ENCODE data around the gene FAM3B.

Gene FAM3B

DNA sequence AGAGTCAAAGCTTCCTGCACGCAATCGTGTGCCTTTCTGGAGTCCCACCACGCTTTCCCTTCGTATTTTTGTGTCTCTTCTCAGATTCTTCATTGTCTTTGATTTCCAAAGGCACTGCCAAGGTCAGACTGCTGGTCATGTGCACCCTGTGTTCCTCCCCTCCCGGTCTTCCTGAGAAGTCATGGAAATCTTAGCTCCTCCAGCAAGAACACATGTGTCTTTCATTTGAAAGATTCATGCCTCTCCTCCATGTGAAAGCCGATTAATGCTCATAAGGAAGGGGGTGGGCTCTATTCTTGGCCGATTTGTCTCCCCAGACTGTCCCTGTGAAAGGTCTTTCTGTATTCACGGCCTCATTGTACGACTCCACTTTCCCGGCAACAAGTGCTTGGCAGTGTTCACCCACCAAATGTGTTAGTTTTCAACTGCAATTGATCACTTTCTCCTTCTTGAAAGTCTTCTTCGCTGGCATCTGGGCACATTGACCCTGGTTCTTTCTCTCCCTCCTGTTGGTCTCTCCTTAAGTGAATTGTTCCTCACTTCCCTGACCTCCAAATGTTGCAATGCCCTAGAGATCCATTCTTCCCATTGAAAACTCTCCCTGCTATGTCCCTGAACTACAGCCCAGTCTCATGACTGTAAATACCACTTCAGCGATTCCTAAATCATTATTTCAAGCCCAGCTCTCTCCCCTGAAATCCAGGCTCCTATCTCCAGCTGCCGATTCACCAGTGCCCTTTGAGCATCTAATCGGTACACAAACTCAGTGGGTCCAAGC, 70.6 kb downstream of the FAM3B start:
- H3K4me3 ChIP-seq (ENCODE audit: low read length): no peak overlapping the region
- TF ChIP-seq, protein P1, sequence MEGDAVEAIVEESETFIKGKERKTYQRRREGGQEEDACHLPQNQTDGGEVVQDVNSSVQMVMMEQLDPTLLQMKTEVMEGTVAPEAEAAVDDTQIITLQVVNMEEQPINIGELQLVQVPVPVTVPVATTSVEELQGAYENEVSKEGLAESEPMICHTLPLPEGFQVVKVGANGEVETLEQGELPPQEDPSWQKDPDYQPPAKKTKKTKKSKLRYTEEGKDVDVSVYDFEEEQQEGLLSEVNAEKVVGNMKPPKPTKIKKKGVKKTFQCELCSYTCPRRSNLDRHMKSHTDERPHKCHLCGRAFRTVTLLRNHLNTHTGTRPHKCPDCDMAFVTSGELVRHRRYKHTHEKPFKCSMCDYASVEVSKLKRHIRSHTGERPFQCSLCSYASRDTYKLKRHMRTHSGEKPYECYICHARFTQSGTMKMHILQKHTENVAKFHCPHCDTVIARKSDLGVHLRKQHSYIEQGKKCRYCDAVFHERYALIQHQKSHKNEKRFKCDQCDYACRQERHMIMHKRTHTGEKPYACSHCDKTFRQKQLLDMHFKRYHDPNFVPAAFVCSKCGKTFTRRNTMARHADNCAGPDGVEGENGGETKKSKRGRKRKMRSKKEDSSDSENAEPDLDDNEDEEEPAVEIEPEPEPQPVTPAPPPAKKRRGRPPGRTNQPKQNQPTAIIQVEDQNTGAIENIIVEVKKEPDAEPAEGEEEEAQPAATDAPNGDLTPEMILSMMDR (conservative IDR thresholded peaks at IDR 0.05; ENCODE audit: low read depth, low read length): no peak
- DNase-seq (ENCODE audit: low read depth): no peak

DNA sequence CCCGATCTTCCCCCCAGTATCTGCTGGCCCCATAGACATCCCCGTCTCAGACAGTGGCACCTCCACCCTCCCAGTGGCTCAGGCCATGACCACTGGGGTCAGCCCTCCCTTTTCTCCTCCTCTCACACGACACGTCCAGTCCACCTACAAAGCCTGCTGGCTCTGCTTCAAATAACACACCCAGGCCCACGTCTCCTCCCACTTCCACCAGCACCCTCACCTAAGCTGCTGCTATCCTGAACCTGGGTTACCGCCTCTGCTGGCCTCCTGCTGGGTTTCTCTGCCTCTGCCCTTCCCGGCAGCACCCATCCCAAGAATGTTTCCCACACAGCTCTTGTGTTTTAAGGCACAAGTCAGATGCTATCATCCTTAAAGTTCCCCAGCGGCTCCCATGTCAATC, 71.2 kb downstream of the FAM3B start:
- no peak for DNase-seq (ENCODE audit: low read depth)
- no peak overlapping the region for H3K4me3 ChIP-seq (ENCODE audit: low read length)
- TF ChIP-seq, protein P1 (conservative IDR thresholded peaks at IDR 0.05; ENCODE audit: low read depth, low read length): no peak

DNA sequence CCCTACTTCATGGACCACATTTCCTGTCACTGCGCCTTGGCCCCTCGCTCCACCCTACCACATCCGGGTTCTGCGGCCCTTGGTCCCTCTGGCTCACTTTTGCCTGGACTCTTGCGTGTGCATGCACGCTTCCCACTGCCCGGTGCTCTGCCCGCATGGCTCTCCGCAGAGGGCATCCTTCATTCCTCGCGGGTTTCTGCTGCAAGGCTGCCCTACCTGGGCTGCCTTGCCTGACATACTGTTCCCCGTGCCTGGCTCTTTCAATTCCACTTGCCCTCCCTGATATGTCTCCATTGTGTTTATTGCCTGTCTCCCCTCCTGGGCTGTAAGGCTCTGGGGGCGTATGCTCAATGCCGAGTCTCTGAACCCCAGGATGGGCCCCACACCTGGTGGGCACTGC, 71.7 kb downstream of the FAM3B start:
- TF ChIP-seq, protein P1 (conservative IDR thresholded peaks at IDR 0.05; ENCODE audit: low read depth, low read length): no peak
- no peak for DNase-seq (ENCODE audit: low read depth)
- no peak overlapping the region for H3K4me3 ChIP-seq (ENCODE audit: low read length)

GRCh38 chr21:41390043-41390639, 73.5 kb downstream of the FAM3B start:
- no peak for DNase-seq (ENCODE audit: low read depth)
- TF ChIP-seq, protein P1 (conservative IDR thresholded peaks at IDR 0.05; ENCODE audit: low read depth, low read length): no peak
- no peak overlapping the region for H3K4me3 ChIP-seq (ENCODE audit: low read length)

- no peak overlapping the region for H3K4me3 ChIP-seq (ENCODE audit: low read length)
- no peak for DNase-seq (ENCODE audit: low read depth)
- TF ChIP-seq, protein P1 (conservative IDR thresholded peaks at IDR 0.05; ENCODE audit: low read depth, low read length): no peak
These were observed 77.4 kb downstream of the FAM3B start for GRCh38 chr21:41393876-41394465.

DNA sequence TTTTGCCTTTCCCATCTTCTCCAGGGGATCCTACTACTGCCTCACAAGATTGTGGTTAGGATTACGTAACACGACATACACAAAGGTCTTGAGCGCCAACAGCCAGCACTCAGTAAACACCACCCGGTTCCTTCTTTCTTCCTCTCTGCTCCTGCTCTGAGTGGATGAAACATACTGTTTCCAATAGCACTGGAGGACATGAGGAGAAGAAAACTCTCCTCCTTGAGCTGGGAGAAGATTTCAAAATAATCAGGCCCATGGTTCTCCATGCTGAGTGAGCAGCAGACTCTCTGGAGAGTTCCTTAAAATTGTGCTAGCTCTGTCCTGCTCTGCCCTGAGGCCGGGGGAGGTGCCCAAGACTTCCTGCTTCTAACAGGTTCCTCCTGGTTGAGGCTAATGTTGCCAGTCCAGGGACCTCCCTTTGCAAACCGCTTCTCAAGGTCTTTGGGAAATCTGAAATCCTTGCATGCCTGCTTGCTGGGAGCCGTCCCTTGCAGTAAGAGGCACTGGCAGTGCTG, 80.0 kb downstream of the FAM3B start:
- DNase-seq (ENCODE audit: low read depth): no peak
- TF ChIP-seq, protein P1 (conservative IDR thresholded peaks at IDR 0.05; ENCODE audit: low read depth, low read length): no peak

More for the DNA sequence above, 80.0 kb downstream of the FAM3B start:
- H3K4me3 ChIP-seq (ENCODE audit: low read length): no peak overlapping the region

Measured in retinal pigment epithelial cell (primary cell).